Keratinocyte (primary cell): ENCODE measurements around the gene SYNJ2.

Source experiments
- EZH2 ChIP-seq: IDR thresholded peaks from one replicate; pipeline ENCODE4 v1.6.1; 2012; ENCODE audit warnings: inconsistent platforms, mild to moderate bottlenecking, low read length, moderate library complexity
- TF ChIP-seq, protein P1 (sequence below), 3 experiments: IDR thresholded peaks in 1 of 3; conservative IDR thresholded peaks in 1 of 3; optimal IDR thresholded peaks in 1 of 3; 2 replicates in 2 of 3; 3 replicates in 1 of 3; pipeline versions ENCODE3 to v1.5.1; 2011; ENCODE audit warnings: low read length in 3 of 3, mild to moderate bottlenecking in 3 of 3, moderate library complexity in 2 of 3, control low read depth in 1 of 3, inconsistent platforms in 1 of 3; ENCODE audit not compliant: insufficient read depth in 2 of 3; ENCODE audit errors: extremely low read depth in 1 of 3

DNA sequence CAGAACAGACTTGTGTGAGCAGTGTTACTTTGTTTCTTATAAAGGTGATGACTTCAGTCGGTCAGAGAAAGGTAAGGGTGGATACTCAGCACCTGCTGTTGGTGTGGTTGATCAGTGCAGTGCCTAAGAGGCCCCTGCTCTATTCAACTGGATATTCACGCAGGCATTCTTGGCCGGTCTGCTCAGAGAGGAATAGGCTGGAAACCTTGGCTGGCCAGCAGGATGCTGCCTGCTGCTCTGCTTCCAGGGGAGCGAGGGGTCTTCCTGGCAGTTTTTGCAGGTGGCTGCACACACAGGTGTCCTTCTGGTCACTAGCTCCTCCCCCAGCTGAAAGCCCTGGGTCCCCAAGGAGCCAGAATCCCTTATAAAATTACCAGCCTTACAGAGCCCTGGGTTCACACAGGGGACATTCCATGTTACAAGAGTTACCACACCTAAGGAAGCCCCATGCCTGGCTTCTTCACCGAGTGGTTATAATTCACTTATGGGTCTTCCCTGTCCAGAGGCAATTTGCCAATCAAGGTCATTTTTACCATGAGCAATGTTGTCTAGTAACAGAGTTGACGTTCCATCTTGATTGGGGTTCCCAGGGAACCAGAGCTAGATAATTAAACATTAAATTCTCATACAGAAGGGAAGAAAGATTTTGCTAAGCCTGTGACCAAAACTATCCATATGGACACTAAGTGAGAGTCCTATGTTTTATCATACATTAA lies 16.4 kb downstream of the SYNJ2 start:
- TF ChIP-seq, protein P1, sequence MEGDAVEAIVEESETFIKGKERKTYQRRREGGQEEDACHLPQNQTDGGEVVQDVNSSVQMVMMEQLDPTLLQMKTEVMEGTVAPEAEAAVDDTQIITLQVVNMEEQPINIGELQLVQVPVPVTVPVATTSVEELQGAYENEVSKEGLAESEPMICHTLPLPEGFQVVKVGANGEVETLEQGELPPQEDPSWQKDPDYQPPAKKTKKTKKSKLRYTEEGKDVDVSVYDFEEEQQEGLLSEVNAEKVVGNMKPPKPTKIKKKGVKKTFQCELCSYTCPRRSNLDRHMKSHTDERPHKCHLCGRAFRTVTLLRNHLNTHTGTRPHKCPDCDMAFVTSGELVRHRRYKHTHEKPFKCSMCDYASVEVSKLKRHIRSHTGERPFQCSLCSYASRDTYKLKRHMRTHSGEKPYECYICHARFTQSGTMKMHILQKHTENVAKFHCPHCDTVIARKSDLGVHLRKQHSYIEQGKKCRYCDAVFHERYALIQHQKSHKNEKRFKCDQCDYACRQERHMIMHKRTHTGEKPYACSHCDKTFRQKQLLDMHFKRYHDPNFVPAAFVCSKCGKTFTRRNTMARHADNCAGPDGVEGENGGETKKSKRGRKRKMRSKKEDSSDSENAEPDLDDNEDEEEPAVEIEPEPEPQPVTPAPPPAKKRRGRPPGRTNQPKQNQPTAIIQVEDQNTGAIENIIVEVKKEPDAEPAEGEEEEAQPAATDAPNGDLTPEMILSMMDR (optimal IDR thresholded peaks at IDR 0.05 in 1 of 3, IDR thresholded peaks at IDR 0.05 in 1 of 3, conservative IDR thresholded peaks at IDR 0.05 in 1 of 3; ENCODE audit: extremely low read depth in 1 of 3, insufficient read depth in 2 of 3, low read length in 3 of 3) = no peak
- TF ChIP-seq EZH2 = no peak
